ENCODE results near the gene CORO1C. TPM values are rescaled to one million over a fixed set of nuclear protein-coding genes. Genes with fewer than 3 reads are reported as not detected.

Gene CORO1C
- total and polyA plus RNA-seq, 9 of the 15 experiments (the other 6 are each of a cell fraction or from before 2014, with no cell fraction given): 55.2 to 280 (median 150) TPM

- TF ChIP-seq ZNF609 (CRISPR knock-in tag; IDR thresholded peaks at IDR 0.05; ENCODE audit: borderline replicate concordance) (no peak), HSF4 (CRISPR knock-in tag; IDR thresholded peaks at IDR 0.05; ENCODE audit: borderline replicate concordance) (no peak), ARNT (IDR thresholded peaks at IDR 0.05) (no peak), TBP (optimal IDR thresholded peaks at IDR 0.05; ENCODE audit: low read depth, low read length) (no peak), ILF3 (IDR thresholded peaks at IDR 0.05; ENCODE audit: borderline replicate concordance) (no peak), NR2C1 (IDR thresholded peaks at IDR 0.05) (no peak), NR2C1 (tag; IDR thresholded peaks at IDR 0.05) (no peak), MYC (IDR thresholded peaks at IDR 0.05; ENCODE audit: low read depth, low read length) (no peak), MYC (CRISPR knock-in tag; IDR thresholded peaks at IDR 0.05; ENCODE audit: borderline replicate concordance, low read depth) (no peak), ZBTB43 (CRISPR knock-in tag; IDR thresholded peaks at IDR 0.05) (no peak), FIP1L1 (IDR thresholded peaks at IDR 0.05; ENCODE audit: low read depth, low read length, poor library complexity, severe bottlenecking) (no peak), TRIM25 (IDR thresholded peaks at IDR 0.05; ENCODE audit: borderline replicate concordance) (no peak), ZNF764 (CRISPR knock-in tag; IDR thresholded peaks at IDR 0.05; ENCODE audit: low read depth) (no peak), E2F8 (IDR thresholded peaks at IDR 0.05; ENCODE audit: low read depth, partially characterized antibody) (no peak)
Observed at GRCh38 chr12:108696111-108696995, 35.0 kb downstream of the CORO1C start (continued).
